Endodermal cell (in vitro differentiated cells): ENCODE results near the gene TMEM109. TPM values are rescaled to one million over a fixed set of nuclear protein-coding genes. Genes with fewer than 3 reads are reported as not detected.

Experiments
- DNase-seq: peaks from one replicate; pipeline ENCODE4 v3.0.0-alpha.2; 2017
- H3K27ac ChIP-seq: 2 replicates; pipeline ENCODE4 v1.5.1; 2013; ENCODE audit warnings: mild to moderate bottlenecking, low read depth, low read length, moderate library complexity
- H3K27me3 ChIP-seq: 2 replicates; pipeline ENCODE4 v1.6.1; 2013; ENCODE audit warnings: mild to moderate bottlenecking, low read length, moderate library complexity; ENCODE audit not compliant: insufficient read depth, control insufficient read depth, poor library complexity, severe bottlenecking
- H3K36me3 ChIP-seq: 2 replicates; pipeline ENCODE4 v1.7.0; 2013; ENCODE audit warnings: mild to moderate bottlenecking, low read length, moderate library complexity; ENCODE audit not compliant: control insufficient read depth, insufficient read depth
- H3K4me1 ChIP-seq: one replicate; pipeline ENCODE4 v1.7.0; 2013; ENCODE audit warnings: low read length; ENCODE audit not compliant: control insufficient read depth, insufficient read depth
- H3K4me3 ChIP-seq: 2 replicates; pipeline ENCODE4 v1.5.1; 2013; ENCODE audit warnings: mild to moderate bottlenecking, low read length, moderate library complexity
- H3K9ac ChIP-seq: 2 replicates; pipeline ENCODE4 v1.6.1; 2013; ENCODE audit warnings: mild to moderate bottlenecking, low read length, moderate library complexity; ENCODE audit not compliant: poor library complexity, severe bottlenecking; ENCODE audit errors: extremely low read depth
- H3K9me3 ChIP-seq: 2 replicates; pipeline ENCODE4 v1.6.1; 2013; ENCODE audit warnings: mild to moderate bottlenecking, low read length, moderate library complexity; ENCODE audit not compliant: control insufficient read depth
- H3K27ac Mint-ChIP-seq: 2 replicates; pipeline ENCODE4 v1.8.0; 2020; ENCODE audit warnings: mixed read lengths
- H3K27me3 Mint-ChIP-seq: 2 replicates; pipeline ENCODE4 v1.8.0; 2021; ENCODE audit warnings: mild to moderate bottlenecking, mixed read lengths; ENCODE audit not compliant: insufficient read depth
- H3K36me3 Mint-ChIP-seq: 2 replicates; pipeline ENCODE4 v1.8.0; 2020; ENCODE audit warnings: low read depth, mixed read lengths
- H3K4me1 Mint-ChIP-seq: 2 replicates; pipeline ENCODE4 v1.8.0; 2020; ENCODE audit warnings: mixed read lengths
- H3K4me3 Mint-ChIP-seq: 2 replicates; pipeline ENCODE4 v1.8.0; 2020; ENCODE audit warnings: mild to moderate bottlenecking, moderate library complexity, mixed read lengths
- H3K9me3 Mint-ChIP-seq: 2 replicates; pipeline ENCODE4 v1.8.0; 2020; ENCODE audit warnings: mild to moderate bottlenecking, mixed read lengths
- CTCF ChIP-seq: fragments of 200-600 bp; sonication (generic); conservative IDR thresholded peaks from 2 replicates; pipeline ENCODE4 v1.5.0; 2021; ENCODE audit warnings: antibody characterized with exemption, mild to moderate bottlenecking
- WGBS, 2 experiments: methylation state at CpG; one replicate each; pipeline versions ENCODE4 v1.1.5 to v1.1.7; 2013; ENCODE audit warnings: missing lambda C conversion rate in 2 of 2, mixed read lengths in 1 of 2; ENCODE audit not compliant: insufficient coverage in 1 of 2, insufficient read length in 1 of 2; 5-methylcytosine and 5-hydroxymethylcytosine counted together
- total RNA-seq, 2 donors: library from RNA; stranded (reverse); fragmentation: NEBNext Ultra II Directional in 1 of 2; extraction: Animal tissue kit (Norgen Biotek cat#: 25700) in 1 of 2; gene quantifications; 2 replicates in 1 of 2; 3 replicates in 1 of 2; pipeline ENCODE4 v1.2.1, GENCODE V29; 2021

The TMEM109 gene
- total RNA-seq, 2 donors from 2014 or later = 41.4 to 56.8 TPM

GRCh38 chr11:60889869-60890311 lies 24.1 kb upstream of the TMEM109 start:
- Mint-ChIP-seq H3K36me3 (peaks cover 31% of the 10 kb centered on the region), H3K27me3 (no peaks in the 10 kb centered on the region), H3K9me3 (no peaks in the 10 kb centered on the region), H3K27ac (no peak overlapping the region), H3K4me3 (no peak overlapping the region), H3K4me1 (no peaks in the 10 kb centered on the region)
- 79 to 97% methylated on average over 4 to 6 of the region's 6 CpGs for WGBS, 2 experiments
- H3K4me1 ChIP-seq = no peaks in the 10 kb centered on the region
- TF ChIP-seq CTCF = no peak
- DNase-seq = peak; percentile 27
- H3K9me3 ChIP-seq = no peaks in the 10 kb centered on the region
- no peak overlapping the region for H3K27ac ChIP-seq
- no peak overlapping the region for H3K4me3 ChIP-seq
- H3K36me3 ChIP-seq = peaks cover 32% of the 10 kb centered on the region
- H3K9ac ChIP-seq = no peak overlapping the region
- no peaks in the 10 kb centered on the region for H3K27me3 ChIP-seq

- Histone ChIP-seq H3K36me3 (peaks cover 40% of the 10 kb centered on the region), H3K4me1 (no peaks in the 10 kb centered on the region), H3K9me3 (no peaks in the 10 kb centered on the region), H3K9ac (no peak overlapping the region), H3K27me3 (no peaks in the 10 kb centered on the region), H3K4me3 (no peak overlapping the region), H3K27ac (no peak overlapping the region)
- WGBS, 2 experiments = 92 to 98% methylated on average over 2 to 4 of the region's 5 CpGs
- TF ChIP-seq CTCF = no peak
- H3K36me3 Mint-ChIP-seq = peaks cover 33% of the 10 kb centered on the region
- DNase-seq = peak; percentile 23
- no peak overlapping the region for H3K4me3 Mint-ChIP-seq
- H3K27me3 Mint-ChIP-seq = no peaks in the 10 kb centered on the region
- no peaks in the 10 kb centered on the region for H3K9me3 Mint-ChIP-seq
- no peaks in the 10 kb centered on the region for H3K4me1 Mint-ChIP-seq
- no peak overlapping the region for H3K27ac Mint-ChIP-seq
These were observed 23.3 kb upstream of the TMEM109 start for GRCh38 chr11:60890696-60891095.

- peak; percentile 33 for DNase-seq
- H3K4me1 ChIP-seq = no peaks in the 10 kb centered on the region
- H3K4me1 Mint-ChIP-seq = no peaks in the 10 kb centered on the region
- H3K9me3 ChIP-seq = no peaks in the 10 kb centered on the region
- peaks cover 45% of the 10 kb centered on the region for H3K36me3 ChIP-seq
- no peak overlapping the region for H3K9ac ChIP-seq
- H3K27ac Mint-ChIP-seq = no peak overlapping the region
- H3K4me3 ChIP-seq = no peak overlapping the region
- H3K27me3 ChIP-seq = no peaks in the 10 kb centered on the region
- no peak overlapping the region for H3K4me3 Mint-ChIP-seq
- no peak overlapping the region for H3K27ac ChIP-seq
- 93 to 97% methylated on average over 2 to 7 of the region's 7 CpGs for WGBS, 2 experiments
- peaks cover 38% of the 10 kb centered on the region for H3K36me3 Mint-ChIP-seq
- no peaks in the 10 kb centered on the region for H3K9me3 Mint-ChIP-seq
- no peaks in the 10 kb centered on the region for H3K27me3 Mint-ChIP-seq
- no peak for TF ChIP-seq CTCF
These were observed 22.7 kb upstream of the TMEM109 start for GRCh38 chr11:60891103-60891741.
